ENCODE results near the gene IFNG. TPM values are rescaled to one million over a fixed set of nuclear protein-coding genes. Genes with fewer than 3 reads are reported as not detected.

IFNG gene
- total and polyA plus RNA-seq, 9 of the 15 experiments (the other 6 are each of a cell fraction or from before 2014, with no cell fraction given): 0.38 TPM; not detected in 8

DNA sequence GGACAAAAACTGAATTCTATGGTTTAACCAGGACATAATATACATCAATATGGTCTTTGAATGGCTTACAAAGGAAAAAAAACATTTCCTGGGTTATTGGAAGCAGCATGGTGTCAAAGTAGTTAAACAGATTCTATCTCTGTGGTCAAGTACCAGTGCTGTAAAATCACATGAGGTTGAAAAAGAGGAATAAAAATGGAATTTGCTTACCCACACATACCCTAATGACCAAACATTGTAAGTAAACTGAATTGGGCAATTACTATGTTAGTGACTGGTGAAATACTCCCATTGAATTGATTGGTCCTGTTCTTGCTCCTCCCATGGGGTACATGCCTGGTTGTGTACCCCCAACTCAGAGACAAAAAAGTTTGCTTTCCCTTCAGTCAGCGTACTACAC is 19.6 kb downstream of the IFNG start:
- H4K20me1 ChIP-seq (replicated peaks; ENCODE audit: control insufficient read depth, insufficient read depth, low read length): no peaks in the 10 kb centered on the region
- no peak for FAIRE-seq
- H3K9ac ChIP-seq (ENCODE audit: insufficient read depth in 1 of 2, low read depth in 2 of 2, low read length in 2 of 2): no peak overlapping the region
- POLR2A ChIA-PET: no interaction called here
- no peaks in the 10 kb centered on the region for H3K9me3 ChIP-seq (replicated peaks; ENCODE audit: control insufficient read depth, insufficient read depth, low read depth, low read length)
- no peaks in the 10 kb centered on the region for H3K36me3 ChIP-seq (ENCODE audit: control insufficient read depth, insufficient read depth, low read length)
- no peaks in the 10 kb centered on the region for H3K4me1 ChIP-seq (replicated peaks in 1 of 2; ENCODE audit: control insufficient read depth in 2 of 2, insufficient read depth in 2 of 2, low read length in 2 of 2)
- ATAC-seq: no peak
- no peak overlapping the region for H3K27ac ChIP-seq (ENCODE audit: extremely low read depth, low read depth, low read length)
- no peak overlapping the region for H3K4me2 ChIP-seq (ENCODE audit: insufficient read depth, low read length)
- no peak overlapping the region for H2AFZ ChIP-seq (ENCODE audit: low read depth, low read length)
- no peaks in the 10 kb centered on the region for H3K9me1 ChIP-seq (ENCODE audit: control insufficient read depth, insufficient read depth, low read length)
- no peak for TF ChIP-seq ZNF57 (CRISPR knock-in tag; IDR thresholded peaks at IDR 0.05)
- TF ChIP-seq, protein P1, sequence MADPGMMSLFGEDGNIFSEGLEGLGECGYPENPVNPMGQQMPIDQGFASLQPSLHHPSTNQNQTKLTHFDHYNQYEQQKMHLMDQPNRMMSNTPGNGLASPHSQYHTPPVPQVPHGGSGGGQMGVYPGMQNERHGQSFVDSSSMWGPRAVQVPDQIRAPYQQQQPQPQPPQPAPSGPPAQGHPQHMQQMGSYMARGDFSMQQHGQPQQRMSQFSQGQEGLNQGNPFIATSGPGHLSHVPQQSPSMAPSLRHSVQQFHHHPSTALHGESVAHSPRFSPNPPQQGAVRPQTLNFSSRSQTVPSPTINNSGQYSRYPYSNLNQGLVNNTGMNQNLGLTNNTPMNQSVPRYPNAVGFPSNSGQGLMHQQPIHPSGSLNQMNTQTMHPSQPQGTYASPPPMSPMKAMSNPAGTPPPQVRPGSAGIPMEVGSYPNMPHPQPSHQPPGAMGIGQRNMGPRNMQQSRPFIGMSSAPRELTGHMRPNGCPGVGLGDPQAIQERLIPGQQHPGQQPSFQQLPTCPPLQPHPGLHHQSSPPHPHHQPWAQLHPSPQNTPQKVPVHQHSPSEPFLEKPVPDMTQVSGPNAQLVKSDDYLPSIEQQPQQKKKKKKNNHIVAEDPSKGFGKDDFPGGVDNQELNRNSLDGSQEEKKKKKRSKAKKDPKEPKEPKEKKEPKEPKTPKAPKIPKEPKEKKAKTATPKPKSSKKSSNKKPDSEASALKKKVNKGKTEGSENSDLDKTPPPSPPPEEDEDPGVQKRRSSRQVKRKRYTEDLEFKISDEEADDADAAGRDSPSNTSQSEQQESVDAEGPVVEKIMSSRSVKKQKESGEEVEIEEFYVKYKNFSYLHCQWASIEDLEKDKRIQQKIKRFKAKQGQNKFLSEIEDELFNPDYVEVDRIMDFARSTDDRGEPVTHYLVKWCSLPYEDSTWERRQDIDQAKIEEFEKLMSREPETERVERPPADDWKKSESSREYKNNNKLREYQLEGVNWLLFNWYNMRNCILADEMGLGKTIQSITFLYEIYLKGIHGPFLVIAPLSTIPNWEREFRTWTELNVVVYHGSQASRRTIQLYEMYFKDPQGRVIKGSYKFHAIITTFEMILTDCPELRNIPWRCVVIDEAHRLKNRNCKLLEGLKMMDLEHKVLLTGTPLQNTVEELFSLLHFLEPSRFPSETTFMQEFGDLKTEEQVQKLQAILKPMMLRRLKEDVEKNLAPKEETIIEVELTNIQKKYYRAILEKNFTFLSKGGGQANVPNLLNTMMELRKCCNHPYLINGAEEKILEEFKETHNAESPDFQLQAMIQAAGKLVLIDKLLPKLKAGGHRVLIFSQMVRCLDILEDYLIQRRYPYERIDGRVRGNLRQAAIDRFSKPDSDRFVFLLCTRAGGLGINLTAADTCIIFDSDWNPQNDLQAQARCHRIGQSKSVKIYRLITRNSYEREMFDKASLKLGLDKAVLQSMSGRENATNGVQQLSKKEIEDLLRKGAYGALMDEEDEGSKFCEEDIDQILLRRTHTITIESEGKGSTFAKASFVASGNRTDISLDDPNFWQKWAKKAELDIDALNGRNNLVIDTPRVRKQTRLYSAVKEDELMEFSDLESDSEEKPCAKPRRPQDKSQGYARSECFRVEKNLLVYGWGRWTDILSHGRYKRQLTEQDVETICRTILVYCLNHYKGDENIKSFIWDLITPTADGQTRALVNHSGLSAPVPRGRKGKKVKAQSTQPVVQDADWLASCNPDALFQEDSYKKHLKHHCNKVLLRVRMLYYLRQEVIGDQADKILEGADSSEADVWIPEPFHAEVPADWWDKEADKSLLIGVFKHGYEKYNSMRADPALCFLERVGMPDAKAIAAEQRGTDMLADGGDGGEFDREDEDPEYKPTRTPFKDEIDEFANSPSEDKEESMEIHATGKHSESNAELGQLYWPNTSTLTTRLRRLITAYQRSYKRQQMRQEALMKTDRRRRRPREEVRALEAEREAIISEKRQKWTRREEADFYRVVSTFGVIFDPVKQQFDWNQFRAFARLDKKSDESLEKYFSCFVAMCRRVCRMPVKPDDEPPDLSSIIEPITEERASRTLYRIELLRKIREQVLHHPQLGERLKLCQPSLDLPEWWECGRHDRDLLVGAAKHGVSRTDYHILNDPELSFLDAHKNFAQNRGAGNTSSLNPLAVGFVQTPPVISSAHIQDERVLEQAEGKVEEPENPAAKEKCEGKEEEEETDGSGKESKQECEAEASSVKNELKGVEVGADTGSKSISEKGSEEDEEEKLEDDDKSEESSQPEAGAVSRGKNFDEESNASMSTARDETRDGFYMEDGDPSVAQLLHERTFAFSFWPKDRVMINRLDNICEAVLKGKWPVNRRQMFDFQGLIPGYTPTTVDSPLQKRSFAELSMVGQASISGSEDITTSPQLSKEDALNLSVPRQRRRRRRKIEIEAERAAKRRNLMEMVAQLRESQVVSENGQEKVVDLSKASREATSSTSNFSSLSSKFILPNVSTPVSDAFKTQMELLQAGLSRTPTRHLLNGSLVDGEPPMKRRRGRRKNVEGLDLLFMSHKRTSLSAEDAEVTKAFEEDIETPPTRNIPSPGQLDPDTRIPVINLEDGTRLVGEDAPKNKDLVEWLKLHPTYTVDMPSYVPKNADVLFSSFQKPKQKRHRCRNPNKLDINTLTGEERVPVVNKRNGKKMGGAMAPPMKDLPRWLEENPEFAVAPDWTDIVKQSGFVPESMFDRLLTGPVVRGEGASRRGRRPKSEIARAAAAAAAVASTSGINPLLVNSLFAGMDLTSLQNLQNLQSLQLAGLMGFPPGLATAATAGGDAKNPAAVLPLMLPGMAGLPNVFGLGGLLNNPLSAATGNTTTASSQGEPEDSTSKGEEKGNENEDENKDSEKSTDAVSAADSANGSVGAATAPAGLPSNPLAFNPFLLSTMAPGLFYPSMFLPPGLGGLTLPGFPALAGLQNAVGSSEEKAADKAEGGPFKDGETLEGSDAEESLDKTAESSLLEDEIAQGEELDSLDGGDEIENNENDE (IDR thresholded peaks at IDR 0.05; ENCODE audit: low read depth, low read length): no peak
- no peak for TF ChIP-seq TEAD1 (CRISPR knock-in tag; IDR thresholded peaks at IDR 0.05)
- no peak for TF ChIP-seq NCOA6 (IDR thresholded peaks at IDR 0.05)
- TF ChIP-seq, protein P2, sequence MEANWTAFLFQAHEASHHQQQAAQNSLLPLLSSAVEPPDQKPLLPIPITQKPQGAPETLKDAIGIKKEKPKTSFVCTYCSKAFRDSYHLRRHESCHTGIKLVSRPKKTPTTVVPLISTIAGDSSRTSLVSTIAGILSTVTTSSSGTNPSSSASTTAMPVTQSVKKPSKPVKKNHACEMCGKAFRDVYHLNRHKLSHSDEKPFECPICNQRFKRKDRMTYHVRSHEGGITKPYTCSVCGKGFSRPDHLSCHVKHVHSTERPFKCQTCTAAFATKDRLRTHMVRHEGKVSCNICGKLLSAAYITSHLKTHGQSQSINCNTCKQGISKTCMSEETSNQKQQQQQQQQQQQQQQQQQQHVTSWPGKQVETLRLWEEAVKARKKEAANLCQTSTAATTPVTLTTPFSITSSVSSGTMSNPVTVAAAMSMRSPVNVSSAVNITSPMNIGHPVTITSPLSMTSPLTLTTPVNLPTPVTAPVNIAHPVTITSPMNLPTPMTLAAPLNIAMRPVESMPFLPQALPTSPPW (CRISPR knock-in tag; IDR thresholded peaks at IDR 0.05): no peak
- no peak for TF ChIP-seq RBM34 (IDR thresholded peaks at IDR 0.05; ENCODE audit: borderline replicate concordance, insufficient read depth, low read length)
- TF ChIP-seq ZNF274 (IDR thresholded peaks at IDR 0.05; ENCODE audit: borderline replicate concordance, low read depth, low read length): no peak
- no peaks in the 10 kb centered on the region; a peak in 1 of 5 replicates for H3K27me3 ChIP-seq (ENCODE audit: control insufficient read depth in 2 of 2, insufficient read depth in 2 of 2, low read length in 2 of 2)
- no peak for DNase-seq (ENCODE audit: extremely low read depth in 1 of 4, low spot score in 3 of 4)
- in situ Hi-C loops (cut with MboI): no loop called here
- WGBS (ENCODE audit: insufficient coverage, low coverage, missing lambda C conversion rate): 0% methylated on average over 1 of the region's 1 CpG
- H3K4me3 ChIP-seq: no peak overlapping the region
- no TSS peak for BruUV-seq (replicated peaks)
- intact Hi-C loops (cut with micrococcal nuclease): no loop called here
- no peaks in the 10 kb centered on the region for H3K79me2 ChIP-seq (ENCODE audit: control insufficient read depth, insufficient read depth, low read length)
- CTCF ChIA-PET (ENCODE audit: low intra/inter-chr PET ratio): no interaction called here

Measured in K562 (cell line).